RWPE1 (cell line): ENCODE results near the gene KRT4.
A peak's percentile ranks its signal among the peaks of the same experiment; 100 is the strongest.
"Not testable (repeated sequence)": the region's sequence is repeated elsewhere in the genome, so short reads cannot be mapped to it uniquely, and the experiment has no call there.

Experiments
- CTCF ChIA-PET: fragments of 350-600 bp; sonication (Branson Sonifier 250); formaldehyde crosslinking; extraction: SDS; loops from one replicate; lab custom pipeline; 2021; lab: Yijun Ruan, JAX
- POLR2A ChIA-PET: fragments of 400-600 bp; formaldehyde crosslinking; extraction: SDS; loops from one replicate; lab custom pipeline; 2020; ENCODE audit warnings: antibody characterized with exemption; ENCODE audit not compliant: low non-redundant PET; lab: Yijun Ruan, JAX
- DNase-seq: peaks from one replicate; pipeline ENCODE4 v3.0.0; 2012; ENCODE audit warnings: low spot score
- H3K27ac ChIP-seq: fragments of 450-650 bp; 2 replicates; pipeline ENCODE4 v1.5.1; 2017
- CTCF ChIP-seq: fragments of 450-650 bp; conservative IDR thresholded peaks from 2 replicates; pipeline ENCODE4 v1.5.1; 2017; ENCODE audit warnings: low read depth, mild to moderate bottlenecking

Gene KRT4

GRCh38 chr12:52798003-52798670, 15.8 kb downstream of the KRT4 start:
- no peak for TF ChIP-seq CTCF
- peak; percentile 64 for DNase-seq
- ChIA-PET POLR2A (no interaction called here), CTCF (interaction anchor here (0.7 kb wide), 1 partner anchor 25 kb away, joined by 3 read pairs; no protein-coding TSS in a partner anchor)
- H3K27ac ChIP-seq: no peak overlapping the region

DNA sequence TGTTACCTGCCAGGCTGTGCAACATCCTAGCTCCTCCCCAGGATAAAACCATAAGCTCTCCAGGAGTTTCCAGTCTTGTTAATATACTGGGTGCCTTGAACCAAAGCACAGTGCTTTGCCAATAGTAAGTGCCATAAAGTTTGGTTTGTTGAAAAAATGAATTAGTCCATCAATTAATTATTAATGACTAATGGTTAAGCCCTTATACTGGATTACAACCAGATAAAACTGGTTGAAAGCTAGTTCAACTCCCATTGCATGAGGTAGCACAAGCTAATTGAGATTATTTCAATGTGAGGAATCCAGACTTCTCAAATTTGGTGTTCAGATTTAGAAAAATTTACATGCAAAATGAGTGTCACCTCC, 16.4 kb downstream of the KRT4 start:
- CTCF ChIA-PET: interaction anchor here (0.7 to 1.2 kb wide), 2 partner anchors 25 to 68 kb away, joined by 3 to 6 read pairs; no protein-coding TSS in a partner anchor
- DNase-seq: no peak
- no peak for TF ChIP-seq CTCF
- H3K27ac ChIP-seq: no peak overlapping the region
- POLR2A ChIA-PET: no interaction called here

- POLR2A ChIA-PET: no interaction called here
- CTCF ChIA-PET: interaction anchor here (1.2 kb wide), 1 partner anchor 69 kb away, joined by 6 read pairs; no protein-coding TSS in a partner anchor
- H3K27ac ChIP-seq: no peak overlapping the region
- TF ChIP-seq CTCF: no peak
- DNase-seq: no peak
Observed at GRCh38 chr12:52796839-52797528, 16.9 kb downstream of the KRT4 start.

DNA sequence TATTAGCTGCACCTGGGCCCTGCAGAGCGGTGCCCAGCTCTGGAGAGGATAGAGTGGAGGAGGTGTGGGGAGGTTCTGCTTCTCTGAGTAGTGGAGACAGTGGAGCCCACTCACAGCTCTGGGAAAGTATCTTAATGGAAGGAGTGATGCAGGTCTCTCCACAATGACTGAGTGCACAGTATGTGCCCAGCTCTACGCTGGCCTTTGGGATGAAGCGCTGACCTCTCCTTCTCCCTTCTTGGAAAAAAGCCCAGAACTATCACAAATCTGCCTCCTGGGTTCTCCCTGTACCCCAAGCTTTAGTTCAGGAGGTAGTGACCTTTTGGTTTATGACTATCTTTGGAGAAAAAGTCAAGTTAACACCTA, 17.5 kb downstream of the KRT4 start:
- ChIA-PET CTCF (interaction anchor here (1.0 to 1.2 kb wide), 2 partner anchors 17 to 69 kb away, joined by 3 to 6 read pairs; no protein-coding TSS in a partner anchor), POLR2A (no interaction called here)
- DNase-seq: no peak
- no peak for TF ChIP-seq CTCF
- H3K27ac ChIP-seq: no peak overlapping the region

DNA sequence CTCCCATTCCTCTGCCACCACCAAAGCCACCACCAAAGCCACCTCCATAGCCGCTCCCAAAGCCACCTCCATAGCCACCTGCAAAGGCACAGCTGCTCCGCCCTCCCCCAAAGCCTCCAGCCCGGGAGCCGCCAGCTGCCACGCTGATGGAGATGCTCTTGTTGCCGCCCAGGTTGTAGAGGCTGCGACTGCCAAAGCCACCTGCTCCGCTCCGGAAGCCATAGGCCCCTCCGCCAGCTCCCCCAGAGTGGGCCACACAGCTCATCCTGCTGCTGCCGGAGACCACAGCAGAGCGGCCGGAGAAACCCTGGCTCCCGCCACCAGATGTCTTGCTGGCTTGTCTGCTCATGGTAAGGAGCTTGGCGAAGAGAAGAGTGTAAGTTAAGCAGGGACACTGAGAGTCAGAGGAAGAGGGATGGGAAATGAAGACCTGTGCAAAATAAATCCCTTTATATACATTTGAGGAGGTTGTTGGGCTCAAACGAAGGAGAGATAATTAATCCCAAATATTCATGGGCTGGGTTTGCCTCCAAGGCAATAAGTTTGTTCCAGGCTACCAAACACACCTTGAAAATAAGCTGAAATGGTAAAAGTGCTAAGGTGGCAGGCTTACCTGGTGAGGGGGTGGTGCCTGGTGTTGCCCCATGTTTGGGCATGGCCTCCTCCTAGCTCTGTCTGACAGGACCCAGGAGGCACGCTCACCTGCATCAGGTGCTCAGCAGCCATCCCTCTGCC, 18.1 kb downstream of the KRT4 start, which contains the start of gene KRT3:
KRT3 (minus strand) TSS at position 424 of the 735 bp plus-strand sequence; CDS start at position 349, 75 bp downstream.
- CTCF ChIA-PET: interaction anchor here (0.7 to 1.0 kb wide), 2 partner anchors 17 to 656 kb away, joined by 3 to 6 read pairs; no protein-coding TSS in a partner anchor
- no peak for TF ChIP-seq CTCF
- no peak for DNase-seq
- H3K27ac ChIP-seq: no peak within 1 kb of the TSS
- POLR2A ChIA-PET: no interaction called here

- DNase-seq, H3K27ac ChIP-seq, POLR2A ChIA-PET: not testable (repeated sequence)
- CTCF ChIA-PET: interaction anchor here (0.7 kb wide), 1 partner anchor 655 kb away, joined by 6 read pairs; no protein-coding TSS in a partner anchor
Observed at GRCh38 chr12:52795332-52795674, 18.6 kb downstream of the KRT4 start.
